Testis (tissue), 2 donors: Measurements from ENCODE around the gene RPL36.

Experiments used
- POLR2A ChIP-seq: fragments of 450-650 bp; IDR thresholded peaks from one replicate; pipeline ENCODE4 v1.6.1; 2017; ENCODE audit warnings: antibody characterized with exemption, mild to moderate bottlenecking, moderate library complexity
- TF ChIP-seq, protein P1 (sequence below), 3 experiments: fragments of 450-650 bp in 2 of 3; fragments of 200-600 bp in 1 of 3; sonication (generic) in 1 of 3; IDR thresholded peaks; one replicate each; pipeline ENCODE4 v1.5.1; 2016 to 2019; ENCODE audit warnings: antibody characterized with exemption in 3 of 3, mild to moderate bottlenecking in 2 of 3, moderate library complexity in 1 of 3

DNA sequence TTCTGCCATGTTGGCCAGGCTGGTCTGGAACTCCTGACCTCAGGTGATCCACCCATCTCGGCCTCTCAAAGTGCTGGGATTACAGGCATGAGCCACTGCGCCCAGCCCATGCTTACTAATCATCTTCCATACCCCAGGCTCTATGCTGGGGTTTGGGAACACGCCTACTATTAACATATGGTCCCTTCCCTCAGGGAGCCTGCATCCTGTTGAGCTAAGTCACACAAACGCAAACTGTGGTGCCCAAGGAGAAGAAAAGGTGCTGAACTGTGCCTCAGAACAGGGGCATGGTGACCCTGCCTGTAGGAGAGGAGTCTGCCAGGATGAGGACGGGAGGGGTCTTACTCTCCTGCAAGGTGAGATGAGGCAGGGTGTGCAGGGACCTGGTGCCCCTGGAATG, 15.4 kb upstream of the RPL36 start:
- TF ChIP-seq, protein P1, sequence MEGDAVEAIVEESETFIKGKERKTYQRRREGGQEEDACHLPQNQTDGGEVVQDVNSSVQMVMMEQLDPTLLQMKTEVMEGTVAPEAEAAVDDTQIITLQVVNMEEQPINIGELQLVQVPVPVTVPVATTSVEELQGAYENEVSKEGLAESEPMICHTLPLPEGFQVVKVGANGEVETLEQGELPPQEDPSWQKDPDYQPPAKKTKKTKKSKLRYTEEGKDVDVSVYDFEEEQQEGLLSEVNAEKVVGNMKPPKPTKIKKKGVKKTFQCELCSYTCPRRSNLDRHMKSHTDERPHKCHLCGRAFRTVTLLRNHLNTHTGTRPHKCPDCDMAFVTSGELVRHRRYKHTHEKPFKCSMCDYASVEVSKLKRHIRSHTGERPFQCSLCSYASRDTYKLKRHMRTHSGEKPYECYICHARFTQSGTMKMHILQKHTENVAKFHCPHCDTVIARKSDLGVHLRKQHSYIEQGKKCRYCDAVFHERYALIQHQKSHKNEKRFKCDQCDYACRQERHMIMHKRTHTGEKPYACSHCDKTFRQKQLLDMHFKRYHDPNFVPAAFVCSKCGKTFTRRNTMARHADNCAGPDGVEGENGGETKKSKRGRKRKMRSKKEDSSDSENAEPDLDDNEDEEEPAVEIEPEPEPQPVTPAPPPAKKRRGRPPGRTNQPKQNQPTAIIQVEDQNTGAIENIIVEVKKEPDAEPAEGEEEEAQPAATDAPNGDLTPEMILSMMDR (IDR thresholded peaks at IDR 0.05), result no peak
- no peak for TF ChIP-seq POLR2A
